Measurements from ENCODE around the gene BHMT2. TPM values are rescaled to one million over a fixed set of nuclear protein-coding genes. Genes with fewer than 3 reads are reported as not detected.

BHMT2 gene
- total and polyA plus RNA-seq, 10 of the 15 experiments (the other 5 are each of a cell fraction or from before 2014, with no cell fraction given) = not detected

- Histone ChIP-seq H2AFZ (ENCODE audit: control insufficient read depth, low read depth, low read length) (no peak overlapping the region), H3K27ac (ENCODE audit: control insufficient read depth, insufficient read depth) (no peak overlapping the region), H3K27me3 (replicated peaks in 1 of 2; ENCODE audit: control insufficient read depth in 2 of 2, insufficient read depth in 2 of 2, low read length in 1 of 2) (no peaks in the 10 kb centered on the region), H3K9ac (ENCODE audit: control insufficient read depth, insufficient read depth, low read length) (no peak overlapping the region), H3K4me2 (ENCODE audit: control insufficient read depth, insufficient read depth) (no peak overlapping the region), H3K4me3 (no peak overlapping the region), H3K9me3 (replicated peaks; ENCODE audit: control insufficient read depth, insufficient read depth, low read length) (no peaks in the 10 kb centered on the region; the same call in 2 of the 3 replicates), H3K4me1 (ENCODE audit: control insufficient read depth, insufficient read depth, low read length) (no peaks in the 10 kb centered on the region), H3K79me2 (ENCODE audit: control insufficient read depth, insufficient read depth, low read length) (no peaks in the 10 kb centered on the region), H4K20me1 (ENCODE audit: control insufficient read depth, insufficient read depth) (no peaks in the 10 kb centered on the region), H3K36me3 (ENCODE audit: control insufficient read depth in 2 of 2, insufficient read depth in 2 of 2, low read length in 1 of 2) (no peaks in the 10 kb centered on the region)
- DNase-seq (ENCODE audit: low read depth, low spot score) (no peak), ATAC-seq (no peak), FAIRE-seq (no peak)
- CTCF ChIA-PET = interaction anchor here (0.7 kb wide), 1 partner anchor 12 kb away, joined by 3 read pairs; no protein-coding TSS in a partner anchor
- WGBS (ENCODE audit: insufficient coverage, insufficient replicate concordance, low lambda C conversion rate, missing lambda C conversion rate) = 83% methylated on average over 2 of the region's 2 CpGs
- POLR2A ChIA-PET = no interaction called here
- no TSS peak for BruUV-seq (replicated peaks)
- SMC1A ChIA-PET (ENCODE audit: uncharacterized antibody, unreplicated experiment) = interaction anchor here (1.6 kb wide), 1 partner anchor 12 kb away, joined by 5 read pairs; no protein-coding TSS in a partner anchor
- in situ Hi-C loops (cut with MboI) = no loop called here
- intact Hi-C loops (cut with micrococcal nuclease; ENCODE audit: unreplicated experiment) = no loop called here
- RAD21 ChIA-PET (ENCODE audit: unreplicated experiment) = no interaction called here
- TF ChIP-seq SP1 (IDR thresholded peaks at IDR 0.05; ENCODE audit: low read depth, low read length) = no peak
- TF ChIP-seq NBN (IDR thresholded peaks at IDR 0.05) = no peak
- no peak for TF ChIP-seq ZSCAN29 (IDR thresholded peaks at IDR 0.05)
- TF ChIP-seq, protein P1, sequence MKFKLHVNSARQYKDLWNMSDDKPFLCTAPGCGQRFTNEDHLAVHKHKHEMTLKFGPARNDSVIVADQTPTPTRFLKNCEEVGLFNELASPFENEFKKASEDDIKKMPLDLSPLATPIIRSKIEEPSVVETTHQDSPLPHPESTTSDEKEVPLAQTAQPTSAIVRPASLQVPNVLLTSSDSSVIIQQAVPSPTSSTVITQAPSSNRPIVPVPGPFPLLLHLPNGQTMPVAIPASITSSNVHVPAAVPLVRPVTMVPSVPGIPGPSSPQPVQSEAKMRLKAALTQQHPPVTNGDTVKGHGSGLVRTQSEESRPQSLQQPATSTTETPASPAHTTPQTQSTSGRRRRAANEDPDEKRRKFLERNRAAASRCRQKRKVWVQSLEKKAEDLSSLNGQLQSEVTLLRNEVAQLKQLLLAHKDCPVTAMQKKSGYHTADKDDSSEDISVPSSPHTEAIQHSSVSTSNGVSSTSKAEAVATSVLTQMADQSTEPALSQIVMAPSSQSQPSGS (IDR thresholded peaks at IDR 0.05; ENCODE audit: low read length) = no peak
- TF ChIP-seq, protein P2, sequence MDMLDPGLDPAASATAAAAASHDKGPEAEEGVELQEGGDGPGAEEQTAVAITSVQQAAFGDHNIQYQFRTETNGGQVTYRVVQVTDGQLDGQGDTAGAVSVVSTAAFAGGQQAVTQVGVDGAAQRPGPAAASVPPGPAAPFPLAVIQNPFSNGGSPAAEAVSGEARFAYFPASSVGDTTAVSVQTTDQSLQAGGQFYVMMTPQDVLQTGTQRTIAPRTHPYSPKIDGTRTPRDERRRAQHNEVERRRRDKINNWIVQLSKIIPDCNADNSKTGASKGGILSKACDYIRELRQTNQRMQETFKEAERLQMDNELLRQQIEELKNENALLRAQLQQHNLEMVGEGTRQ (IDR thresholded peaks at IDR 0.05; ENCODE audit: borderline replicate concordance, low read depth, low read length) = no peak
- TF ChIP-seq, protein P3, sequence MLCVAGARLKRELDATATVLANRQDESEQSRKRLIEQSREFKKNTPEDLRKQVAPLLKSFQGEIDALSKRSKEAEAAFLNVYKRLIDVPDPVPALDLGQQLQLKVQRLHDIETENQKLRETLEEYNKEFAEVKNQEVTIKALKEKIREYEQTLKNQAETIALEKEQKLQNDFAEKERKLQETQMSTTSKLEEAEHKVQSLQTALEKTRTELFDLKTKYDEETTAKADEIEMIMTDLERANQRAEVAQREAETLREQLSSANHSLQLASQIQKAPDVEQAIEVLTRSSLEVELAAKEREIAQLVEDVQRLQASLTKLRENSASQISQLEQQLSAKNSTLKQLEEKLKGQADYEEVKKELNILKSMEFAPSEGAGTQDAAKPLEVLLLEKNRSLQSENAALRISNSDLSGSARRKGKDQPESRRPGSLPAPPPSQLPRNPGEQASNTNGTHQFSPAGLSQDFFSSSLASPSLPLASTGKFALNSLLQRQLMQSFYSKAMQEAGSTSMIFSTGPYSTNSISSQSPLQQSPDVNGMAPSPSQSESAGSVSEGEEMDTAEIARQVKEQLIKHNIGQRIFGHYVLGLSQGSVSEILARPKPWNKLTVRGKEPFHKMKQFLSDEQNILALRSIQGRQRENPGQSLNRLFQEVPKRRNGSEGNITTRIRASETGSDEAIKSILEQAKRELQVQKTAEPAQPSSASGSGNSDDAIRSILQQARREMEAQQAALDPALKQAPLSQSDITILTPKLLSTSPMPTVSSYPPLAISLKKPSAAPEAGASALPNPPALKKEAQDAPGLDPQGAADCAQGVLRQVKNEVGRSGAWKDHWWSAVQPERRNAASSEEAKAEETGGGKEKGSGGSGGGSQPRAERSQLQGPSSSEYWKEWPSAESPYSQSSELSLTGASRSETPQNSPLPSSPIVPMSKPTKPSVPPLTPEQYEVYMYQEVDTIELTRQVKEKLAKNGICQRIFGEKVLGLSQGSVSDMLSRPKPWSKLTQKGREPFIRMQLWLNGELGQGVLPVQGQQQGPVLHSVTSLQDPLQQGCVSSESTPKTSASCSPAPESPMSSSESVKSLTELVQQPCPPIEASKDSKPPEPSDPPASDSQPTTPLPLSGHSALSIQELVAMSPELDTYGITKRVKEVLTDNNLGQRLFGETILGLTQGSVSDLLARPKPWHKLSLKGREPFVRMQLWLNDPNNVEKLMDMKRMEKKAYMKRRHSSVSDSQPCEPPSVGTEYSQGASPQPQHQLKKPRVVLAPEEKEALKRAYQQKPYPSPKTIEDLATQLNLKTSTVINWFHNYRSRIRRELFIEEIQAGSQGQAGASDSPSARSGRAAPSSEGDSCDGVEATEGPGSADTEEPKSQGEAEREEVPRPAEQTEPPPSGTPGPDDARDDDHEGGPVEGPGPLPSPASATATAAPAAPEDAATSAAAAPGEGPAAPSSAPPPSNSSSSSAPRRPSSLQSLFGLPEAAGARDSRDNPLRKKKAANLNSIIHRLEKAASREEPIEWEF (IDR thresholded peaks at IDR 0.05; ENCODE audit: insufficient replicate concordance, low read depth, low read length) = no peak
- no peak for TF ChIP-seq BMI1 (IDR thresholded peaks at IDR 0.05; ENCODE audit: borderline replicate concordance)
- no peak for TF ChIP-seq MYC (IDR thresholded peaks at IDR 0.05; ENCODE audit: insufficient read depth, insufficient read length, insufficient replicate concordance, low read length, severe bottlenecking)
- TF ChIP-seq, protein P4, sequence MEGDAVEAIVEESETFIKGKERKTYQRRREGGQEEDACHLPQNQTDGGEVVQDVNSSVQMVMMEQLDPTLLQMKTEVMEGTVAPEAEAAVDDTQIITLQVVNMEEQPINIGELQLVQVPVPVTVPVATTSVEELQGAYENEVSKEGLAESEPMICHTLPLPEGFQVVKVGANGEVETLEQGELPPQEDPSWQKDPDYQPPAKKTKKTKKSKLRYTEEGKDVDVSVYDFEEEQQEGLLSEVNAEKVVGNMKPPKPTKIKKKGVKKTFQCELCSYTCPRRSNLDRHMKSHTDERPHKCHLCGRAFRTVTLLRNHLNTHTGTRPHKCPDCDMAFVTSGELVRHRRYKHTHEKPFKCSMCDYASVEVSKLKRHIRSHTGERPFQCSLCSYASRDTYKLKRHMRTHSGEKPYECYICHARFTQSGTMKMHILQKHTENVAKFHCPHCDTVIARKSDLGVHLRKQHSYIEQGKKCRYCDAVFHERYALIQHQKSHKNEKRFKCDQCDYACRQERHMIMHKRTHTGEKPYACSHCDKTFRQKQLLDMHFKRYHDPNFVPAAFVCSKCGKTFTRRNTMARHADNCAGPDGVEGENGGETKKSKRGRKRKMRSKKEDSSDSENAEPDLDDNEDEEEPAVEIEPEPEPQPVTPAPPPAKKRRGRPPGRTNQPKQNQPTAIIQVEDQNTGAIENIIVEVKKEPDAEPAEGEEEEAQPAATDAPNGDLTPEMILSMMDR (IDR thresholded peaks at IDR 0.05 in 2 of 3, conservative IDR thresholded peaks at IDR 0.05 in 1 of 3; ENCODE audit: control insufficient read depth in 2 of 3, extremely low read depth in 1 of 3, insufficient read depth in 1 of 3, low read depth in 3 of 3, low read length in 3 of 3) = no peak
- TF ChIP-seq ETV6 (conservative IDR thresholded peaks at IDR 0.05 in 1 of 2, IDR thresholded peaks at IDR 0.05 in 1 of 2; ENCODE audit: borderline replicate concordance in 1 of 2, low read depth in 1 of 2) = no peak
- TF ChIP-seq NR2F1 (conservative IDR thresholded peaks at IDR 0.05) = no peak
- TF ChIP-seq SIN3A (IDR thresholded peaks at IDR 0.05; ENCODE audit: low read depth, low read length) = no peak
- TF ChIP-seq NFYA (IDR thresholded peaks at IDR 0.05; ENCODE audit: borderline replicate concordance, low read depth, low read length) = no peak
- no peak for TF ChIP-seq POLR2A (IDR thresholded peaks at IDR 0.05; ENCODE audit: low read depth, low read length)
These were observed 32.8 kb upstream of the BHMT2 start for GRCh38 chr5:79036769-79037168.

Data from GM12878 (cell line).